Measurements from ENCODE around the gene L3MBTL4.
A peak's percentile ranks its signal among the peaks of the same experiment; 100 is the strongest.
"Not testable (repeated sequence)": the region's sequence is repeated elsewhere in the genome, so short reads cannot be mapped to it uniquely, and the experiment has no call there.

Gene L3MBTL4

GRCh38 chr18:6406075-6406909, 8.4 kb downstream of the L3MBTL4 start:
- peak; percentile 10 for DNase-seq (ENCODE audit: low read depth)

GRCh38 chr18:6405237-6406074, 9.3 kb downstream of the L3MBTL4 start:
- DNase-seq (ENCODE audit: low read depth), result no peak

DNA sequence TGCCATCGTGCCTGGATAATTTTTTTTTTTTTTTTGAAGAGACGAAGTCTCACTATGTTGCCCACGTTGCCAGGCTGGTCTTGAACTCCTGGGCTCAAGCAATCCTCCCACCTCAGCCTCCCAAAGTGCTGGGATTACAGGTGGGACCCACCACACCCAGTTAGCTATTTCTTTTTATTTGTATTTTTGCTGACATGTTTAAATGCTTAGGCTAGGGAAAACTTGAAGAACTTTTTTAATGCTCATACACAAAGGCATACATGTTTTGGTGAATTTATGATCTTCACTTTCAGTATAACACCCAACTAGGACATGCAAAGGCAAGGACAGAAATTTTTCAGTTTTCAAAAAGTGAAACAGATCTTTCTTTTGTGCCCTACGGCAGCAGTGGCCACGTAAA, 9.9 kb downstream of the L3MBTL4 start:
- no peak for DNase-seq (ENCODE audit: low read depth)

DNA sequence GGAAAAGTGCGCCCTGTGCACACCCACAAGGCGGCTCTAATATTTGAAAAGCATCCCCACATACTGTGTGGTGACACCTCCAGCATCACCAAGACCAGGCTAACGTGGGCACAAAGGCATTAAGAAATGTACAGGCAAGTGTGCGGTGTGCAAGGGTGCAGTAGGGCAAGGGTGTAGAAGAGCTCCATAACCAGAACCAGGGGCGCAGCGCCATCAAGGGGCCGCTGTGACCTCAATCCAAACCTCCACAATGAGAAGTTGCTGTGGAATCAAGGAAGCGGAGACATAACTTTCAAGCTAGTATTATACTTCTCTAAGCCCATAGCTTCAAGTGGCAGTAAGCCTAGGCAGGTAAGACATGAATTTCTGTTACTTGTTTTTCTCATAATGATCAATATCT, 13.0 kb downstream of the L3MBTL4 start:
- no peak for DNase-seq (ENCODE audit: low read depth)

DNA sequence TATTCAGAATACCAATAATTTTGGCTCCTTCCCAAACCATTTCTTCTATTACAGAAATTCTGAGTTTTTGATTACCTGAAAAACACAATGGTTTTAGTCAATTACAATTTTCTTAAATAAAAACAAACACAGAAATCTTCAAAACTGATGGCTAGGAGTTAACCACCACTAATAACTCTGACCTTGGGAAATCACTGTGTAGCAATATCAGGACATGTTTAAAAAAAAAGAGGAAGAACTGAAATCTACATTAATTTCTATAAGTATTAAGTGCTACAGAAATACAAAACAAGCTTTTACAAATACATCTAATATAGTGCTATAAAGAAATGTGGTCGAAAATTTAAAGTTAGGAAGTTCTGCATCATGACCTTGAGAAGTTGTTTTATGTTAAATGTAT, 14.9 kb downstream of the L3MBTL4 start:
- DNase-seq (ENCODE audit: low read depth), result no peak

DNA sequence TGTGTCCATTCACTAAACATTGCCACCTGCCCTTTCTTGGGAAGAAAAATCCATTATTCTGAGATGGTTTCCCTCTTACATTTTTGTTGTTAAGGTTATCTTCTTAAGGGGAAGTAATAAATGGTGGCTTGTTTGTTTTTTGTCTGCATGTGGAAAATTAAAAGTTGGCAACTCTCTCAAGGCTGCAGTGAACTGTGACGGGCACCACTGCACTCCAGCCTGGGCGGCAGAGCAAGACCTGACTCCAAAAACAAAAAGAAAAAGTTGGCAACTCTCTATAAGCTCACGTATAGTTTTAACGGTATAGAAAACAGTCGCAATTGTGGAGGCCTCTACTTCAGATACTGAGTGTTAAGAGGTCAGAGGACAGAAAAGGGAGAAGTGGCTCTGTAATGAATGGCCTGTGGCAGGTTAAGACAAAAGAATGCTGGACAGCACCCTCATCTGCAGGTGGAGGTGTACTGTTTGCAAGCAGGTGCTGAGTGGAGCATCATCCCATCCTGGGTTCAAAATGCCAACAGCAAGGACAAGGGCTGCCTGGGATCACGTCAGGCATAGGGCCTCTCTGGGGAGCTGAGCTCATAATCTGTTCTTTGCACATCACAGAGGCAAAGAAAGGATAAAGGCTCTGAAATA, 16.7 kb downstream of the L3MBTL4 start:
- DNase-seq (ENCODE audit: low read depth), result no peak

- no peak for DNase-seq (ENCODE audit: low read depth)
These were observed 17.9 kb downstream of the L3MBTL4 start for GRCh38 chr18:6396847-6397246.

- no peak for DNase-seq (ENCODE audit: low read depth)
These were observed 18.4 kb downstream of the L3MBTL4 start for GRCh38 chr18:6396276-6396675.

DNA sequence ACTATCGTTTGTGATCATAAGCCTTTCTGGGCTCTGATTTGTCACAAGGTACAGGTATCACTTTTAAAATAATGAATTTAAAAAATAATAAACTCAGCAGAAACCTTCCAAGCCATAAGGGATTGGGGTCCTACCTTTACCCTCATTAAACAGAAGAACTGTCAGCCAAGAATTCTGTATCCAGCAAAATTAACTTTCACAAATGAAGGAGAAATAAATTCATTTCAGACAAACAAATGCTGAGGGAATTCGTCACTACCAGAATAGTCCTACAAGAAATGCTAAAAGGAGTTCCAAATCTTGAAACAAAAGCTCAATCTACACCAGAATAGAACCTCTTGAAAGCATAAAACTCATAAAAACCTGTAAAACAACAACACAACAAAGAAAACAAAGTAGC, 25.7 kb downstream of the L3MBTL4 start:
- no peak for DNase-seq (ENCODE audit: low read depth)

GRCh38 chr18:6382963-6383362, 31.7 kb downstream of the L3MBTL4 start:
- DNase-seq (ENCODE audit: low read depth), result no peak

DNA sequence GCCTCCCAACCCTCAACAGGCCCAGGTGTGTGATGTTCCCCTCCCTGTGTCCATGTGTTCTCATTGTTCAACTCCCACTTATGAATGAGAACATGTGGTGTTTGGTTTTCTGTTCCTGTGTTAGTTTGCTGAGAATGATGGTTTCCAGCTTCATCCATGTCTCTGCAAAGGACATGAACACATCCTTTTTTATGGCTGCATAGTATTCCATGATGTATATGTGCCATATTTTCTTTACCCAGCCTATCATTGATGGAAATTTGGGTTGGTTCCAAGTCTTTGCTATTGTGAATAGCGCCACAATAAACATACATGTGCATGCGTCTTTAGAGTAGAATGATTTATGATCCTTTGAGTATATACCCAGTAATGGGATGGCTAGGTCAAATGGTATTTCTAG, 37.2 kb downstream of the L3MBTL4 start:
- not testable (repeated sequence) for DNase-seq (ENCODE audit: low read depth)

DNA sequence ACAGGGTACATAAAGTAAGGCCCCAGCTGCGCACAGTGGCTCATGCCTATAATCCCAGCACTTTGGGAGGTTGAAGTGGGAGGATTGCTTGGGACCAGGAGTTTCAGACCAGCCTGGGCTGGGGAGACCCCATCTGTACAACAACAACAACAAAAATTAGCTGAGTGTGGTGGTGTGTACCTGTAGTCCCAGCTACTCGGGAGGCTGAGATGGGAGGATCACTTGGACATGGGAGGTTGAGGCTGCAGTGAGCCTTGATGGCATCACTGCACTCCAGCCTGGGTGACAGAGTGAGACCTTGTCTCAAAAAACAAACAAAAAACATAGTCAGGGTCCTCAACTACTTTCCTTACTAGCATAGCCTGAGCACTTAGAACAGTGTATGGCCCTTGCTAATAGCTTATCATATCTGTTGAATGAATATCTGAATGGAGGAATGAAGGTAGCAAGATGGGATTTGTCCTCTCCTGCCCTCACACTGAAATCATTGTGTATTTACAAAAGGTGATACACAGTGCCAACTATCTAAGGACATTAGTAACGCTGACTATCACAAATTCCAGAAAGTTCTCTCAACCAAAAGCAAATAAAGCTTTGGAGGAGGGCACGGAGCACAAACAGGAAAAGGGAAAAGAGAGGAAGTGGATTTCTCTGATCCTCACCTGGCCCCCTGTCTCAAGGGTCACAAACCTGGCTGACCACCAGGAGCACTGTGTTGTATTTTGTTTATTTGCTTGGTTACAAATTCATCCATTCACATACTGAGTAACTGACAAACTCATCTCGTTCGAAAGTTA, 38.1 kb downstream of the L3MBTL4 start:
- DNase-seq (ENCODE audit: low read depth), result no peak

DNA sequence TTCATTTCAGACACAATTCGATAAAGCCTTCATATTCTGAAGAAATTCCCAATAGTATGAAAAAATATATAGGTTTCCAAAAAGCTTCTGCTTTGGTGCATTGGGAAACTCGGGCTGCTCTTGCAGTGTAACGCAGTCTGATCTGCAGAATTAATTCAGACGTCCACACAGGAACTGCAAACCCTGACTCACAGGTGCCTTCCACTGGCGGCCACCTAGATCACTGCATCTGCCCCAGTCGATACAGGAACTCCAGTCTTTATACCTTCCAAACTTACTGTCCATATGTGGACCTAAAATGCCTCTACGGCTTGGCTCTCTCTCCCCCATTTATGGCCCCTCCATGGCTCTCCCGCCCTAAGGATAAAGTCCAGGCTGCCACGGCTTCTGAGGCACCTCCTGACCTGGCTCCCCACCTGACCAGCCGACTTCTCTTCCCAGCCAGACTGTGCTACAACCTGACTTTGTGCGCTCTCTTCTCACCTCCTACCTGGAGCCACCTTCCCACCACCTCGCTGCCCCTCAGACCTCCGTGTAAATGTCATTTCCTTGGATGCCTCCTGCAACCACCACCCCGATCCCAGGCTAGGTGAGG, 39.7 kb downstream of the L3MBTL4 start:
- no peak for DNase-seq (ENCODE audit: low read depth)

DNA sequence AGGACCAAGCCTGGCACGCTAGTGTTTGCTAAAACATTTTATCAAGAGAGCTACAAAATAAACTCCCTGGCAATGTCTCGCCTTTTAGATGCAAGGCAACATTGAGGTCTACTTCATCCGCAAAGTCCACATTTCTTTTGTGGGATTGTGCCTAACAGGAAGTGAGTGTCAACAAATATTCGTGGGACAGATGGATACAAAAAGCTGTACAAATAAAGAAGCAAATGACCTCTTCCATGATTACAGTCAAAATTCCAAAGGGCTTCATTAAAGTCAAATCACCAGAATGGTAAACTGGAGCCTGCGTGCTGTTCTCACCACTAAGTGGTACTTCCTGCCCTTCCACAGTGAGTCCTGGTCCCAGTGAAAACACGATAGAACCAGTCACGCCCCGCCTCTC, 40.4 kb downstream of the L3MBTL4 start:
- DNase-seq (ENCODE audit: low read depth), result no peak

- DNase-seq (ENCODE audit: low read depth), result no peak
These were observed 41.5 kb downstream of the L3MBTL4 start for GRCh38 chr18:6373187-6373586.

GRCh38 chr18:6370886-6371635, 43.6 kb downstream of the L3MBTL4 start:
- no peak for DNase-seq (ENCODE audit: low read depth)

- no peak for DNase-seq (ENCODE audit: low read depth)
These were observed 44.3 kb downstream of the L3MBTL4 start for GRCh38 chr18:6370410-6370809.

DNA sequence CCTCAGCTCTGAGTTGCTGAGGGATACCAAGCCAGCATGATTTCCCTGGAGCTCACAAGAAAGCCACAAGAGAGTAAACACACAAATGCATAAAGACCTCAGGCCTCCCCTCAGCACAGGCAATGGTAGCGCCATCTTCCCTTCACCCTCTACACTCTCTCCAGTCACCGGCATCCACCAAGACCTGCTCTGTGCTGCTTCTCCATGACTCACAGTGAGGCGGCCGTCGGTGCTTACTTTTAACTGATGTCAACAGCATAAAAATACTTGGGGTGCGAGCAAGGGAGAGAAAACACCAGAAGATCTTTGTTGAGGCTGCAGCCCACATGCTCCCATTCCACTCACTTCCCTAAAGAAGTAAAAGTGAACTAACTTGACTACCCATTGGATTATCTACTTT, 46.7 kb downstream of the L3MBTL4 start:
- no peak for DNase-seq (ENCODE audit: low read depth)

GRCh38 chr18:6367208-6367607, 47.5 kb downstream of the L3MBTL4 start:
- DNase-seq (ENCODE audit: low read depth), result no peak

GRCh38 chr18:6366776-6367175, 47.9 kb downstream of the L3MBTL4 start:
- DNase-seq (ENCODE audit: low read depth), result no peak

DNA sequence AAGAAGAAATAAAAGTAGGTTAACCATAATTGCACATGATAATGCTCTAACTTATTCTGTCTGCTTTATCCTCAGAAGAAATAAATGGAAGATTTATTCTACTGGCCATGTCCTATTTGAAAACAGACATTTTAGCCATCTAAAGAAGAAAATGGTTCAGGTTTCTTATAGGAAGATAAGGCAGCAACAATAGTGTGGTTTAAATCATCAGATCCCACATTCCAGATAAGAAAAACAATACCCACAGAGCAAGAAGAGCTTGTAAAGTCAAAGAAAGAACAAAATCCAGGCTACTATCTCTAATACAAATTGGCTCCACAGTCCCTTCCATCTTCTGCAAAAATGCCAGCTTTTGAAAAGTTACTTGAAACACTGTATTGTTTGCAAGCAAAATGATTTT, 49.3 kb downstream of the L3MBTL4 start:
- no peak for DNase-seq (ENCODE audit: low read depth)

All from fibroblast of the conjunctiva (primary cell).